NCI-H1105 treated with DMSO at 0.1 percent for 48 hours (cell line): Measurements from ENCODE around the gene TENM3.

Experiments used
- DNase-seq: peaks from one replicate; lab custom pipeline; 2025; lab: John Stamatoyannopoulos, UW

Gene TENM3

DNA sequence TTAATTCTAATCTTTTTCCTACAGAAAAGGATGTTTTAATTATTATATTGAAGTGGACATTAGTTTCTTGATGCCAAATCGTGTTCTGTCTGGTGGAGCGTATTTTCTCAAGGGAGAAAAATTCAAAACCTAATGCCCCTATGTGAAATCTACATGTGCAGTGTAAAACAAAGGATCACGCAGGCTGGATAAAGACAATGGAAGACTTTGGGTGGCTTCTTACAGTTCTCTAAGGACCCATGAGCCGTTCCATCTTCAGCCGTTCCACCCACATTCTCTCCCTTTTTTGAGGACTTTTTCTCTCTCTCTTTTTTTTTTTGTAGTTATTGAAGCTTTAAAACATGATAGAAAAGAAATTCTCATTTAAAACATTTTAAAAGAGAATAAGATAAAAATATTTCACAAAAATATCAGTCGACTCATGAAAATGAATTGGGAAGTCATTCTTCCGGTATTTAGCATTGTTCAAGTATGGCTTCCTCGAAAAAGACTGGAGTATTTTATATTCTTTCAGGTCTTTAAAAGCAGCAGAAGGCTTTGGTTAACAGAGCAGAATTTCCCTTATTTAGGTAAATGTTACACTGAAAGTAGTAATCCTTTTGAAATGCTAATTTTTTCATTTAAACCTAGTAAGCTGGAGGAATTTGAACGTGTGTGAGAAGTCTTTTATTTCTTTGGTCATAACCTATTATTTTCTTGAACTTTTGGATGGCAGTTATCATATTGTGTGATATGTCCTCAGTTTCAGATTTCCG, 11.0 kb downstream of the TENM3 start:
- no peak for DNase-seq

GRCh38 chr4:182255441-182256190, 12.4 kb downstream of the TENM3 start:
- DNase-seq = no peak

GRCh38 chr4:182257016-182257415, 13.8 kb downstream of the TENM3 start:
- no peak for DNase-seq

DNA sequence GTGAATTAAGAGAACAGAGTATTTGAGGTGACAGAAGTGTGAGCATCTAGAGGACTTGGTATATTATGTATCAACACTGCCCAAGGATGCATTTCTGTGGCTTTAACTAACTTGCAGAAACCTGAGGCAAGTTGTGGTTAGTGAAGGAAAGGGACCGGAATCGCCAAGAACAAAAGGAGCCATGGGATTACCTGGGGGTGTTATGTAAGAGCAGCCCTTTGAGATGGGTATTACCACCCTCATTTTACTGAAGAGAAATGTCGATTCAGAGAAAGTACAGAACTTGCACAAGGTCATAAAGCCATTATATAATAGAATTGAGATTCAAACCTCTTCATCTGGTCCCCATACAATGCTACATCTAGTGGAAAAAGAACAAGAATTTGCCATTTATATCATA, 14.3 kb downstream of the TENM3 start:
- no peak for DNase-seq

- no peak for DNase-seq
These were observed 15.3 kb downstream of the TENM3 start for GRCh38 chr4:182258441-182259000.

- DNase-seq = no peak
These were observed 18.5 kb downstream of the TENM3 start for GRCh38 chr4:182261651-182262223.

GRCh38 chr4:182263562-182263961, 20.4 kb downstream of the TENM3 start:
- no peak for DNase-seq

GRCh38 chr4:182264139-182264752, 21.0 kb downstream of the TENM3 start:
- no peak for DNase-seq

- no peak for DNase-seq
These were observed 22.7 kb downstream of the TENM3 start for GRCh38 chr4:182265881-182266280.

DNA sequence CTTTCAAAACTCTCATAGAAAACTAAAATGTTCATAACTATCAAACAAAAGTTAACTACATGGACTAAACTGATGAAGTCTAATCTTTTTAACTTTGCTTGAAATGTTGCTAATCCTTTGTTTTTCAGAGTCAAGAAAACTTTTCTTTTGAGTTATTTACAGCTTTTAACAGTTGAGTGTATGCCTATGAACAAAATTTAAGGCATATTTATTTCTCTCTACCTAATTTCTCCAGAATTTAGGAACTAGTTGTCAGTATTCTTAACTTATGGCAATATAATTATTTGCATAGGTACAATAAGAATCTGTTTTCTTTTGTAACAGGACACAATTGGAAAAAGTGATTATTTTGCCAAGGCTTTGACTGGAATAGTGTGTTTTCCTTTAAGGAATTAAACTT, 23.8 kb downstream of the TENM3 start:
- no peak for DNase-seq

DNA sequence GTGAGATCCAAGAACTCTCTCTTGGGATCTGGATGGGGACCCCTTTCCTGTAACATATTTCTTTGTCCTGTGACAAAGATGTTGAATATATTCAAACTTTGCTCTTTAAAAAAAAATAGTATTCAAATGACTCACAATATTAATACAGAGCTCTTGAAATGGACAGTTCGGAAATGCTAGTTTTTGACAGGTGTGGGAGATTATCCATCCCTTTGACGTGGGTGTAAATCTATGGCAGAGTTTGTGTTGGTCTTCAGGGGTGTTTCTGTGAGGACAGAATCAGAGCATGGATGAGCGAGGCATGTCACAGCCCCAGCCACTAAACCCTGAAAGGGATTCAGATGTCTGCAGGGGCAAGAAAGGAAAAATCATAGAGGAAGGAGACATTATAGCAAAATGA, 25.8 kb downstream of the TENM3 start:
- DNase-seq = no peak

GRCh38 chr4:182271731-182272130, 28.5 kb downstream of the TENM3 start:
- no peak for DNase-seq

DNA sequence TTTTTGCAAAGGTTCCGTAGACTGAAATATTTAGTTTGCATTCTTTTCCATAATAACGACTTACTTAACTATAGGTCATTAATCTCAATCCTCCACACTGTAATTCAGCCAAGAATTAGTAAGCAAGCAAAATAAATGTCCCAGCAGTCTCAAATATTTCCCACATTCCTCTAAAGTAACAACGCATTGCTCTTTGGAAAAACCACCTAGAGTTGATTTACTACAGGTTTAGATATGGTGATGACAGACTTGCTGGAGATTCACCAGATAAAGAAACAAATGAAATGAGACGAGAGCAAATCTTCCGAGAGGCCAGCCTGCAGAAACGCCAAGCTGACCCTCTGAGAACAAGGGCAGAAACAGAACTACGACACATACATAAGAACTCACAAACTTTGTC, 28.9 kb downstream of the TENM3 start:
- DNase-seq = no peak

DNA sequence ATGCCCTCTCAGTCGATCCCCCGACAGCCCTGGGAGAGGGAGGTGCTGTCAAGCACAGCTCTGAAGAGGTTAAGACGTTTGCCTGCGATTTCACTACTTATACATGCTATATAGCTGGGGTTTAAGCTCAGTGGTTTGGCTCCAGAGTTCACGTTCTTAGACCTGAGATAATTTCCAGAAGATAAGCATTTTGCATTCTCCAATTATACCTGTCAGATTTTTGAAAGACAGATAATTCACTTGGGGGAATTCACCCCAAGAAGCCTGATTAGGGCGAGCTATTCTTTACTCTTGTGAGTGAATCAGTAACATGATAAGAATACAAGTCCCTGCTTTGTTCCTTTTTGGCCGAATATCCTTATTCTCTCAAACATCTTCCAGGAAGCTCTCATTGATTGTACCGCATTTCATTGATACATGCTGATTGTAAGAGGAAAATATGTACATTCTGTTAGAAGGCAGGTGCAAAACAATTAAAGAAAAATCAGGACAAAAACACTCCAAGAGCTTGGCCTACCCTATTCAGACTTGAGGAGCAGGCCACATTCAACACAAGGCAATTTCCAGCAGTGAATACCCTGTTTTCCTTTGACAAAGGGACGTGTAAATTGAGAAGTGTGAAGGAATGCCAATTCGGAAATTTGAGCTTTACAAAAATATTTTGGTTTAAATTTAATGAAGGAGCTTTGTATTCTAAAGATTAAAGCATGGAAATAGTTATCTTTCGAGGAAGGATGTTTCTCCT, 30.2 kb downstream of the TENM3 start:
- DNase-seq = no peak

GRCh38 chr4:182276210-182277109, 33.3 kb downstream of the TENM3 start:
- DNase-seq = no peak

- DNase-seq = no peak
These were observed 34.2 kb downstream of the TENM3 start for GRCh38 chr4:182277377-182277776.

DNA sequence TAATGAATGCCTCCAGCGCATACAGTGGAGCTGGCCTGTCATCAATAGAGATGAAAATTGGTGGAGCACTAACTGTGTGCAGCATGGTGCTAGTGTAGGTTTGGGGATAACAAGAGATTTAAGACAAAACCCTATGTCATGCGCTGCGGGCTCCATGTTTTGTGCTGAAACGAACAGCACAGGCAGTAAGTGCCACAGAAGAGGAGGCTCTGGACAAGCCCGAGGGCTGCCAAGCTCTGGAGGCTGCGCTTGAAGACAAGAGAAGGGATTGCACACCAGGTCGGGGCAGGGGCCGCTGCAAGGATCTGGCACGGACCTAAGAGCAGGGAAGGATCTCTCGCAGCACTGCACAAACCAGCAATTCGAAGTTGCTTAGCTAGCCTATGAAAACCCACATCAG, 35.5 kb downstream of the TENM3 start:
- no peak for DNase-seq

DNA sequence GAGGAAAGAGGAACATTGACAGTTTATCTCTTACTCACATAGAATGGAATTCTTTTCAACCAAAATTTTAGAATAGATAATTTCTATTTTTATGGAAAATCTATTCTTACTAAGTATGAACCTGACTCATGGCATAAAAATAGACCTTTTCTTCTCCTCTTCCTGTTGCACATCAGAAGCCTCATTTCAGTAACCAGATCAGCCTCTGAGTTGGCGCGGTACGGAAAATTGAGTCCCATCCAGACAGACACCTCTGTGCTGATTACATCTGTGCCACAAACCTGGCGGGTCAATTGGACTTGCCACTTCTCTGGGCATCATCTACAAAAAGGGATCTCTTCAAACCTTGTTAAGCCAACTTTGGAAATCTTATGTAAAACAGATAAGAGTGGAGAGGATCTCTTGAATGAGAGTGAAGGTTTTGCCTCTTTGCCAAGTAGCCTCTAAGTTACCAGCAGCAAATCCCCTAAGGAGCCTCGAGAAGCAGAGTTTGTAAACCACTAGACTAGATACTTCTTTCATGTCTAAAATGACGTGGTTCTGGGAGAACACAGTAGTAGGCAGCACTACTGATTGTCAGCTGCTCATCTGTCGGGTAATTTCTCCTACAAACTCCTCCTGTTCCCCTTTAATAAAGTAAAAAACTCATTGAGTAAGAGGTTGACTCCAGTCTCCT, 37.4 kb downstream of the TENM3 start:
- no peak for DNase-seq

GRCh38 chr4:182286035-182286434, 42.8 kb downstream of the TENM3 start:
- no peak for DNase-seq

DNA sequence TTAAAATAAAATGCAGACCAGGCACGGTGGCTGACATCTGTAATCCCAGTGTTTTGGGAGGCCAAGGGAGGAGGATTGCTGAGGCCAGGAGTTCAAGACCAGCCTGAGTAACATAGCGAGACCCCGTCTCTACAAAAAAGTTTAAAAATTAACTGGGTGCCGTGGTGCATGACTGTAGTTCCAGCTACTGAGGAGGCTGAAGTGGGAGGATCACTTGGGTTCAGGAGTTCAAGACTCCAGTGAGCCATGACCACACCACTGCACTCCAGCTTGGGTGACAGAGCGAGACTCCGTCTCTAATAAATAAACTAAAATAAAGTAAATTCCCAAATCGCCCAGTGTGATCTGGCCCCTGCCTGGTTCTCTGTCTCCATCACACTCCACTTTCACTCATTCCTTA, 43.7 kb downstream of the TENM3 start:
- no peak for DNase-seq
